Activated CD4-positive, CD25-positive, alpha-beta regulatory T cell treated with anti-CD3 and anti-CD28 coated beads, Interleukin-2, amount 50 U/mL, for 16 hours (primary cell): ENCODE data around the gene MAP1LC3C.

ENCODE experiments used
- DNase-seq: peaks from one replicate; pipeline ENCODE4 v3.0.0-alpha.2; 2020; ENCODE audit warnings: low read depth, low spot score

MAP1LC3C gene

DNA sequence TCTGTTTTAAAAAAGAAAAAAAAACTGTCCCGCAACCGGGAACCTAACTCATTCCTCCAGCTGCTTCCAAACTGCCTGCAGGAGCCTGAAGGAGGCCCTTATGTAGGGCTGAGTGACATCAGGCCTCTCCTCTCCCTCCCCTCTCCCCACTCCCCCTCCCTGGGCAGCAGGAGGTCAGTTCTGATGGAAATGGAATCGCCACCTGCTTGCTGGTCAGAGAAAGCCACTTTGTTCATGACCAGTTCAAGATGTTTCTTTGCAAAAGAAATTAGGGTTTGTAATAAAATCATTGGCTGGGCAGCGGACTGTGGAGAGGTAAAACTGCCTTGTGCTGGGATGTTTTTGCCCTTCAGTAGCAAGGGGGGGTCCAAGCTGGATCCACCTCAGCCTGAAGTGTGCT is at the start of gene MAP1LC3C:
Gene MAP1LC3C, minus strand, starts transcription at position 73 of the 400 bp plus-strand sequence. CDS start 90 bp downstream, outside the sequence.
- no peak for DNase-seq

DNA sequence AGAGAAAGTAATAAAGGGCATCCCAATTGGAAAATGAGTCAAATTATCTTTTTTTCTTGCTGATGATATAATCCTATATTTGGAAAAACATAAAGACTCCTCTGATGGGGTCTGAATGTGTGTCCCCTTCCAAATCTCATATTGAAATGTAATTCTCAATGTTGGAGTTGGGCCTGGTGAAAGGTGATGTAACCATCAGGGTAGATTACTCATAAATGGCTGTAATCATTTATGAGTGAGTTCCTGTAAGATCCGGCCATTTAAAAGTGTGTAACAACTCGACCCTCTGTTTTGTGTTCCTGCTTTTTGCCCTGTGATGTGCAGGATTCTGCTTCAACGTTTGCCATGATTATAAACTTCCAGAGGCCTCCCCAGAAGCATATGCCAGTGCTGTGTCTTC is 44.3 kb upstream of the MAP1LC3C start:
- no peak for DNase-seq

DNA sequence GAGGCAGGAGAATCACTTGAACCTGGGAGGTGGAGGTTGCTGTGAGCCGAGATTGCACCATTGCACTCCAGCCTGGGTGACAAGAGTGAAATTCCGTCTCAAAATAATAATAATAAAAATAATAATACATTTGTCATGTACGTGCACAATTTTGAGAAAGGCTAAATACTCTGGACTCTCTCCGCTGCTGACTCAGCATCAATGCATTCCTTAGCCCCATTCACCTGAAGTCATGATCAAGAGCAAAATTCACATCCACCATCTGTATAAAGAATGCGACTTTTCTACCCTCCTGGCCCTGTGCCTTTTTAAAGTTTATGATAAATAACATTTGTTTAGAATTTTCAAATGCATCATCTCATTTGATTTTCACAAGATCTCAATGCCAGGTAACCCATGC is 35.5 kb upstream of the MAP1LC3C start:
- DNase-seq: no peak

DNA sequence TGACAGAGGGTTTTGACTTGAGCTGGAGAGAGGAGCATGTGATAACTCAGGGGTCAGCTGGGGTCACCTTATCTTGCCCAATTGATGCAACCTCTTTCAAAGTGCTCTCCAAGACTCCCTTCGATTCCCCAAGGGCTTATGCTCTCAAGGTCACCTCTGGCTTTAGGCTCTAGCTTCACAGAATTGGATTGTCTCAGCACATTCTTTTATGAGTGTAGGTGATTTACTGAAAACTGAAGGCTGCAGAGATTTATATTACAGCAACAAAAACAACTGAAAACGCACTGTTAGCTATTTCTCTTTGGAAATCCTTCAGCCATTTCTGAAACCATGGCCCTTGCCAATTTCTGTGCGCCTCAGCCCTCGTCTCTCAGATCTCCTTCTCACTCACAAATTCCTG is 34.5 kb upstream of the MAP1LC3C start:
- DNase-seq: no peak

DNA sequence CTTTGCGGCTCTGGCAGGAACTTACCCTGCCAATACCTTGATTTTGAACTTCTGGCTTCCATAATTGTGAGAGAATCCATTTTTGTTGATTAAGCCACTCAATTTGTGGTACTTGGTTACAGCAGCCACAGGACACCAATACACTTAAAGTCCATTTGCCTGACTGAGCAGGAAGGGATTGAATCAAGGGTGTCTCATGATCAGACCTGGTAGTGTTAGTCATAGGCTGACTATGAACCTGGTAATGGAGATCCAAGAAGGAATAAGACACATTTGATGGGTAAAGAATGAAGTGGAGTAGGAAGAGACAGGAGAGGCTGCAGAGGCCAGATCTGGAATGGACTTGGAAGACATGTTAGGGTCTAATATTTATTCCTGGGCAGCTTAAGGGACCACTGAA is 31.2 kb upstream of the MAP1LC3C start:
- no peak for DNase-seq

DNA sequence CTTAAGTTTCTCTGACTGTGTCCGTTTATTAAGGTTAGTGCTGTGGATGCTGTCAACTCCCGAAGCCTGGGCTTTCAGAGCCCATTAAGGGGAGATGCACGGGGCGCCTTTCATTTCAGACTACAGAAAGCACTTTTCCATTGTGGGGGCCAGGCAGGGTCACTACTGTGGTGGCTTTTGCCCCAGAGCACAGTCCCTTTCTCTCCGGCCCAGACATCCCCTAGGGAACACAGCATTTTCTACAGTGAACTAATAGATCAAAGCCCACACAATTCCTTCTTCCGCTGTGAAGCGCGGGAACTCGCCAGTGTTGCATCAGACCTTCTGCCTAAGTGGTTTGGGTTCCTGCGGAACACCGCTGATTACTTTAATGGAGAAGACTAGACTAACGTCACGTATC is 26.8 kb upstream of the MAP1LC3C start:
- no peak for DNase-seq

DNA sequence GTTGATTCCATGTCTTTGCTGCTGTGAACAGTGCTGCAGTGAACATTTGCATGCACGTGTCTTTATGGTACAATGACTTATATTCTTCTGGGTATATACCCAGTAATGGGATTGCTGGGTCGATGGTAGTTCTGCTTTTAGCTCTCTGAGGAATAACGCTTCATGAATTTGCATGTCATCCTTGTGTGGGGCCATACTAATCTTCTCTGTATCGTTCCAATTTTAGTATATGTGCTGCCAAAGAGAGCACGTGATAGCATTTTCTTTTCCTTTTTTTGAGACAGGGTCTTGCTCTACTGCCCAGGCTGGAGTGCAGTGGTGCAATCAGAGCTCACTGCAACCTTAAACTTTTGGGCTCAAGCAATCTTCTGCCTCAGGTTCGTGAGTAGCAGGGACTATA is 24.9 kb upstream of the MAP1LC3C start:
- DNase-seq: no peak

DNA sequence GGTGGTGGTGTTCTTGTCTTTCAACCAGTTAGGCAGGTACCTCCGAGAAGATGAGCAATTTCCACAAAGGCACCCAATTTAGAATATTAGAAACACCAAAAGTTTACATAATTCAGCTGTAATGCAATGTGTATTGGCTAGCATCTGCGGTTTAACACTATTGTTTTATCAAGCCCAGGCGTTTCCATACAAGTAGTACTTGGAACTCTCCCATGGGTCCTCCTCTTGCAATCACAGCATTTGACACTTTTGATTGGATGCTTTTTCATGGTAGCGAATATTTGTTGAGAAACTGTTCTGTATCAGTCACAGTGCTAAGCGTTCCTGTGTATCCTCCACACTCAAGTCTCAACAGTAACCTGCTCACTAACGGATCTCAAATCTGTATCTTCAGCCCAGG is 20.1 kb upstream of the MAP1LC3C start:
- DNase-seq: no peak

DNA sequence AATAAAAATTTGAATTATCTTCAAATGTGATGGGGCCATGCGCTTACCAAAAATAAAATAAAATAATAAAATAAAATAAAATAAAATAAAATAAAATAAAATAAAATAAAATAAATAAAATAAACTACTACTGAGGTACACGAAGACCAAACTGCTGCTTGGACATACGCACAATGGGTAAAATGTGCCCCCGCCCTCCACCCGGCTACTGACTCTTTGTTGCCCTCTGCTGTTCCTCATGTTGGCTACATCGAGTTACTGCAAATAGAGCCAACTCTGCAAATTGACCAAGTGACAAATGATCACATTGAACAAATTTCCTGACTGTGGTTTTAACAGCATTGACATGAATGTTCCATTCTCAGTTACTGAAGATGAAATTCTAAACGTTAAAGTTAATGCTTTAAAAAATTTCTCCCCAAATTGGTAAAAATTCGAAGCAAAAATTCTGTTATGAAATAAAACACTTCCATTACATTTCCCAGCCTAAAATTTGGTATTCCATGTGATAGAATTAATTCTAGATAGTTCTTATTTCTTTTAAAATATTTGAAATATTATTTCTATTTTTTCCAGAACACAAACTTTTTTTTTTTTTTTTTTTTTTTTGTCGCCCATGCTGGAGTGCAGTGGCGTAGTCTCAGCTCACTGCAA is 18.8 kb upstream of the MAP1LC3C start:
- DNase-seq: peak; percentile 4

DNA sequence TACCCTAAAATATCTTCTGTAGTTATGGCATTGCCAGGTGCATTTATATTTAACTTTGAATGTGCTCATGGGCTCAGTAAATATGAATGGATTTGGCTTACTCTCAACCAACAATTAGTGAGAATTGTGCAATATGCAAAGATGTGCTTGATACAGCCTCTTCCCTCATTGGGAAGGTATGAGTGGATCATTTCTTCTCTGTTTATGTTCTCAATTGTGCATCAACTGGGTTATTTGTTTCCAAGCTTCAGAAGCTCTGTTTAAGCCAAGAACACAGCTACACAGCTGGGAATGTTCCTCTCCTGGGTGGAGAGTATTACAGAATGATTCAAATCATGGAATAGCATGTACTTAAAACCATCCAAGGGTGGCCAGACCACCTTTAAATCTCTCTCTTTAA is 17.6 kb upstream of the MAP1LC3C start:
- DNase-seq: no peak

DNA sequence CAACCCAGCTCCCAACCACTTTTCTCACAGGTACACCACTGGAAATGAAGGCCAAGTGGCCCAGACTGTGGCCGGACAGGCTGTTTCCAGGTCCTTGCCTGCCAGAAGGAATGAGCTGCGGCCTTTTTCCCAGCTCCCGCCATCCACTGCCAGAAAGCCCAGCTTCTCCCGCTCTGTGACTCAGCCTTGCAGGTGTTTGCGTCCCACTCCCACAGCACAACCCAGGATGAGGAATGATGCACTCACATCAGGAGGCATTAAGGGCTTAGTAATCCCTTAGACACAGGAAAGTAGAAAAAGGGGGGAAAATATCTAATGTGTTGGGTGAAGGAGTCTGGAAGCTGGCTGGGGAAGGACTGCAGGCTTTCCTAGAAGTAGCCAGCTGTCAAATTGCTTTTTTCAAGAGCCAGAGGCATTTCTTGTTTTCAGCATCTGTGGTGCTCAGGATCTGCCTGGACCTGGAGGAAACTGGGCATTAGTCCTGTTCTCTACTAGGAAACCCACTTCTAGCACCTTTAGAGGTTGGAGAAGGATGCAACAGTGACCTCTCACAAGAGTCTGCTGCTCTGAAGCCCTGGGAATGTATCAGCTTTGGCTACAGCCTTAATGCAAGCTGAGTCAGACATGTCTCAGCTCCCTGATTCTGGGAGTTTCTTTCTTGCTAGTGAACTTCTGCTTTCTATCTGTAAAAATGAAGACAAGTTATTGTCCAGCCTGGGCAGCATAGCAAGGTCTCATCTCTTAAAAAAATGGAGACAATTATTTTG is 13.2 kb upstream of the MAP1LC3C start:
- DNase-seq: no peak

DNA sequence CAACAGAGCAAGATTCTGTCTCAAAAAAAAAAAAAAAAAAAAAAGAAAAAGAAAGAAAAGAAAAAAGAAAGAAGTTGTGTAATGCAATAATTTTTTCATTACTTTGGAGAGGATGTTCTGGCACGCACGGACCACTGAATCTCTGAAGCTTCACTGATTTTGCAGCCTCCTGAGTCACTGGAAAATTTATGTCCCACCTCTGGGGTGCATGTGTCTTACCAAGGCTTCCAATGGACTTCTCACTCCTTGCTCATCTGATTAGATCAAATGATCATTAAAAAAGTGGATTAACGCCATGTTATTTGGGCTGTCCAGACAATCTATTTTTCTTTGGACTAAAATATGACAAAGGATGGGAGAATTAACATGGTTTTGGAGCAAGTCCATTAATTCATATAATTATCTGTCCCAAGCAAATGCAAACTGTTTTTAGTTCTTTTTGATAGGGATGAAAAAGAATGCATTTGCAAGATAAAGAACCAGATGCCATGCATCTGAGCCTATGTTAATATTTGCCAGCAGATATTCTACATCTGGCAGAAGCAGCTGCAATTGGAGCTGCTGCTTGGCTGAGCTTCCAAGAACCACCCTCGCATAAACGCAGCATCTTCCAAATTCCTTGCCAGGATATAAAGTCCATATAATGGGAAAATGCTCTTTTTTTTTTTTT is 10.1 kb upstream of the MAP1LC3C start:
- no peak for DNase-seq

DNA sequence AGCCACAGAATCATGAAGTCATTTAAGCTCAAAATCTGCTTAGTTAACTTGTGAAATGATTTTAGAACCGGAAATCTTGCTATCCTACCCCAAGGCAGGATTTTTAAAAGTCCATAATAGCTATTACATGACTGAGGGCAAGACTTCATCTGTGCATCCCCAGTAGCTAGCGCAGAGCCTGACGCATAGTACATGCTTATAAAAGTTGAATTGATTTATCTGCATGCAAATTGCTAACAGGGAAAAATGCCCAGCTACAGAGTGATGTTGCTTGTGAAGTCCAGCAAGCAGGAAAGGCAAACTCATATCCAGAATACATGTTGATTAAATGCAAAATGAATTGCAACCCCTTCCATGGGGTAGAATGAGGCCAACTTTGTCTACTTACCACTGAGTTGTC is 8.1 kb upstream of the MAP1LC3C start:
- no peak for DNase-seq

DNA sequence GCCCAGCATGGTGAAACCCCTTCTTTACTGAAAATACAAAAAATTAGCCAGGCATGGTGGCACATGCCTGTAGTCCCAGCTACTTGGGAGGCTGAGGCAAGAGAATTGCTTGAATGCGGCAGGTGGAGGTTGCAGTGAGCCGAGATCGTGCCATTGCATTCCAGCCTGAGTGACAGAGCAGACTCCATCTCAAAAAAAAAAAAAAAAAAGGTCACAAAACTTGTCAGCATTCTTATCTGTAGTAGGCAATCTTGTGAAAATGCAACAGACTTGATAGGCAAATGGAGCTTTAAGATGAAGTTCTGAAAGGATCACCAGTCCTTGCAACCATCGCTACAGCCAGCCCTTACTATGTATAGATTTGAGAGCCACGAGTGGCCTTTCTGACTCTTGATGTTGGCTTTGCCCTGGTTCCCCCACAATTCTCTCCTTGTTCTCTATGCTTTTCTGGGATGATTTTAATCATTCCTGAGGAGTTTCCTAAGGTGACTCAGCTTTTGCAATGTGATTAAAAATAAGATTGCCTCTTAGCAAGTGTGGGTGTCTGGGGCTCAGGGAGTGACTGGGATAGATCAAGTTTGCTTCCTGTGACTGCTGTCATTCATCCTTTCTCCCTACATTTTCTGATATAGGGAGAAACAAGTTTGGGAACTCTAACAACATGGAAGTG is 7.1 kb upstream of the MAP1LC3C start:
- DNase-seq: no peak

DNA sequence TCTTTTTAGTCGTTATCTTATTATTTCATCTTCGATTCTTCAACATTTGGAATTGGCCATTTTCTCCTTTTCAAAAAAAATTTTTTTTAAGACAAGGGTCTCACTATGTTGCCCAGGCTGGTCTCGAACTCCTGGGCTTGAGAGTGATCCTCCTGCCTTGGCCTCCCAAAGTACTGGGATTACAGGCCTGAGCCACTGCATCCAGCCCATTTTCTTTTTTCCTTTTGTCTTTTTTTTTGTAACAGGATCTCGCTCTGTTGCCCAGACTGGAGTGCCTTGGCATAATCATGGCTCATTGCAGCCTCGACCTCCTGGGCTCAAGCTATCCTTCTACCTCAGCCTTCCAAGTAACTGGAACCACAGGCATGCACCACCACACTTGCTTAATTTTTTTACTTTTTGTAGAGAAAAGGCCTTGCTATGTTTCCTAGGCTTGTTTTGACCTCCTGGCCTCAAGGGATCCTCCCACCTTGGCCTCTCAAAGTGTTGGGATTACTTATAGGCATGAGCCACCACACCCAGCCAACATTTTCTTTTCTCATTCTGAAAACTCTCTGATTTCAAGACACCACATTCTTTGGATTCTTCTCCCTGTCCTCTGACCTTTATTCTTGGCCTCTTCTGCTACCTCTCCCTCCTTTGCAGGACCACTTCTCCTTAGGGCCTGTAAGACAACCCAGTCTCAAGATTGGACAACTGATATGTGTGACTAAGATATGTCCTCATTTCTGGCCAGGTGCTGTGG is 6.0 kb upstream of the MAP1LC3C start:
- DNase-seq: no peak

DNA sequence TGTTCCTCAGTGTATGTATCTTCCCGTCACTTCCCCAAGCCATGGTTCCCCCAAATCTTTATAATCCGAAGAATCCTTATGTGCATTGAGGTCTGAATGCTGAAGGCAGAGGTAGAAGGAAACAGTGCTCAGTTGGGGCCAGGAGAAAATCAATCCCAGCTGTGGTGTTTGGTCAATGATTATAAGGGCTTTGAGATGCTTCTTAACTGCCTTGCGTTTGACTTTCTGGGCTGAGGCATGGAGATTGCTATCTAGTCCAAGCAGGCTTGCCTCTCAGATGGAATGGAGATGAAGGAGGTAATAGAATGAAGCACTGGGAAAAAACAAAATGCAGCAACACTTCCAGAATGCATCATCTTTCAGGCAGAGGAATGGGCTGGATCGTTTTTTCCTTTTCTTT is 3.6 kb upstream of the MAP1LC3C start:
- no peak for DNase-seq

DNA sequence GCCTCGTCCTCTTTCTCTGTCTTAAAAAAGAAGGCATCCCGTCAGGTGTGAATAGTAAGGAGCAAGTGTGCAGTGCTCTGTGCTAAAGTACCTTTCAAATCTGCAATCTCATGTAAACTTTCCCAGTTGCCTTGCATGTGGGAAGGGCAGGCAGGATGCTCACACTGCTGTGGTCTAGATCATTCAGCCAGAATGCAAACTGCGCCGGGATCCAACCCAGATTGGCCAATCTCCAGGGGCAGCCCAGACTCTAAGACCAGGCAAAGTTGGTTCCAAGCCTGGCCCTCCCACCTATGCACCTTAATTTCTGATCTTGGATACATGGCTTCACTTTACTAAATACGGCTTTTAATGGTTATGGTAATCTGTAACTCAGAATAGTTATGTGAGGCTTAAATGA is 3.2 kb upstream of the MAP1LC3C start:
- no peak for DNase-seq

DNA sequence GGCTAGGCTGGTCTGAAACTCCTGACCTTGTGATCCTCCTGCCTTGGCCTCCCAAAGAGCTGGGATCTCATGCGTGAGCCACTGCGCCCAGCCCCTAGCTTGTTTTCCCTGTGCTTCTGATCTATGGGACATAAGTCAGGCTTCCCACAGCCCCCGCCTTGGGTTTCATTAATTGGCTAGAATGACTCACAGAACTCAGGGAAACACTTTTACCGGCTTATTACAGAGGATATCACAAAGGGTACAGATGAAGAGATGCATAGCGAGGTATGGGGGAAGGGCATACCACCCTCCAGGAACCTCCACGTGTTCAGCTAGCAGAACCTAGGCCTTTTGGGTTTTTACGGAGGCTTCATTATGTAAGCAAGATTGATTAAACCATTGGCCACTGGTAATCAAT is 1.5 kb upstream of the MAP1LC3C start:
- no peak for DNase-seq

DNA sequence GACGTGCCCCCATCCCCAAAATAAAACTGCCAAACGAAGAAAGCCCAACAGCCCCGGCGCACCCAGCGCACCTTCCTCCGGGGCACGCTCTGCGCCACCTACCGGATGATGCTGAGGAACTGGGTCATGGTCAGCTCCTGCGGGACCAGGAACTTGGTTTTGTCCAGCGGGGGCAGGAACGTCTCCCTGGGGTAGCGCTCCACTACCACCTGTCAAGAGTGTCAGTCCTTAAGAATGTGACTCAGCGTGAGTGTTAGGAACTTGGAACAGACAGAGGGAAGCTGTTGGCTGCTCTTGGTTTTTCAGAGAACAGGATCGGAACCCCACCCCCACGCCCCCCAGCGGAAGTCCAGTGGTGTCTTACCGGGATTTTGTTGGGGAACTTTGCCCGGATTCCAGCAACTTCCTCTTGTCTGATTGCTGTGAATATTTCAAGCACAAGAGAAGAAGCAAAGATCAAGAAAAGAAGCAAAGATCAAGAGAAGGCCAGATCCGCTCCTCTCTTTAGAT is 431 bp downstream of the MAP1LC3C start:
- DNase-seq: peak; percentile 8

DNA sequence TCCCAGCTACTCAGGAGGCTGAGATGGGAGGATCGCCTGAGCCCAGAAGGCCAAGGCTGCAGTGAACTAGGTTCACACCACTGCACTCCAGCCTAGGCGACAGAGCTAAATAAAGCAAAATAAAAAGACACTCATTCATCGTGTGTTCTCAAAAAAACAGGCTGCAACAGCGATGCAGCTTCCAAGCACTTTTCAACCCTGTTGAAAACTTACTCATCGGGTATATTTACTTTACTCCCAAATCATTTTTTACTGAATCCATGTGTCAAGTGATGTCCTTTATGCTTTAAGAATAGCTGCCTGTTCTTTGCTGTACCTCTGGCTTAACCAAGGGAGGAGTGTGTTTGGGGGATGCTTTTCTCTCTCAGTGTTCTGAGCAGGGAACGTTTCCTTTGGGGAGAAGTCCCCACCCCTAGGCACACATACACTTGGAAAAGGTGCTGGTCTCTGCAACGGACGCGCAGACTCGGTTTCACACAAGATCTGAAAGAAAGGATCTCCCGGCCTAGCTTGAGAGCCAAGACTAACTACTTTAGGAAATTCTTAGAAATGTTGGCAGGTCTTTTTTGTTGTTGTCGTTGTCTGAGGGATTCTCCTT is 1.4 kb downstream of the MAP1LC3C start:
- no peak for DNase-seq

DNA sequence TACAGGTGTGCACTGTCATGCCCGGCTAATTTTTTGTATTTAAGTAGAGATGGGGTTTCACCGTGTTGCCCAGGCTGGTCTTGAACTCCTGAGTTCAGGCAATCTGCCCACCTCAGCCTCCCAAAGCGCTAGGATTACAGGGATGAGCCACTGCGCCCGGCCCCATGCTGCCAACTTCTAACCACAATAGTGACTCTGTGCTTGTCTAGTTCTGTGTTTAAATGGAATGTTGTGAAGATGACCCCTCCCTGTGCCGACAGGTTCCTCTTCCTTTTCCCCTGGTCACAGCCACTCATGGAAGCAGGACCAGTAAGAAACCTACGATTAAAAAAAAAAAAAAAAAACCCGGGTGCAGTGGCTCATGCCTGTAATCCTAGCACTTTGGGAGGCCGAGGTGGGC is 4.7 kb downstream of the MAP1LC3C start:
- no peak for DNase-seq
